ENCODE results near the gene HERPUD1. TPM values are rescaled to one million over a fixed set of nuclear protein-coding genes. Genes with fewer than 3 reads are reported as not detected.
A peak's percentile ranks its signal among the peaks of the same experiment; 100 is the strongest.

HERPUD1 gene
- total RNA-seq, 2 experiments from 2014 or later: 140 to 342 TPM

- H3K4me2 ChIP-seq (ENCODE audit: low read length): peak overlapping the region; percentile 86
- ChIA-PET CTCF (ENCODE audit: unreplicated experiment) (interaction anchor here (1.8 kb wide), 1 partner anchor 21 kb away, joined by 6 read pairs; the partner anchor contains the start of gene HERPUD1), POLR2A (interaction anchor here (0.6 to 13.5 kb wide), 12 partner anchors 8 to 479 kb away, joined by 3 to 256 read pairs (median 6); partner anchors contain the start of gene HERPUD1)
- peaks cover 59% of the 10 kb centered on the region for H3K4me1 ChIP-seq (ENCODE audit: insufficient read depth, low read length, poor library complexity, severe bottlenecking)
- no peaks in the 10 kb centered on the region for H3K9me2 ChIP-seq (ENCODE audit: insufficient read depth, low read length)
- no TSS peak for BruUV-seq (replicated peaks)
- H4K20me1 ChIP-seq (ENCODE audit: insufficient read depth, low read length): no peaks in the 10 kb centered on the region
- no peak for DNase-seq (ENCODE audit: low spot score)
- no peaks in the 10 kb centered on the region for H3K79me2 ChIP-seq (ENCODE audit: insufficient read depth, low read depth, low read length)
- peak overlapping the region; percentile 84 for H3K27ac ChIP-seq (ENCODE audit: low read depth, low read length, poor library complexity, severe bottlenecking)
- H2AFZ ChIP-seq (ENCODE audit: low read length): peak overlapping the region; percentile 62
- intact Hi-C loops (cut with micrococcal nuclease; ENCODE audit: unreplicated experiment): no loop called here
- no peaks in the 10 kb centered on the region for H3K36me3 ChIP-seq (ENCODE audit: insufficient read depth, low read length)
- no peaks in the 10 kb centered on the region for H3K9me3 ChIP-seq (ENCODE audit: low read length)
- no peak overlapping the region for H3K4me3 ChIP-seq (ENCODE audit: low read depth, low read length, poor library complexity, severe bottlenecking)
- TF ChIP-seq, protein P1, sequence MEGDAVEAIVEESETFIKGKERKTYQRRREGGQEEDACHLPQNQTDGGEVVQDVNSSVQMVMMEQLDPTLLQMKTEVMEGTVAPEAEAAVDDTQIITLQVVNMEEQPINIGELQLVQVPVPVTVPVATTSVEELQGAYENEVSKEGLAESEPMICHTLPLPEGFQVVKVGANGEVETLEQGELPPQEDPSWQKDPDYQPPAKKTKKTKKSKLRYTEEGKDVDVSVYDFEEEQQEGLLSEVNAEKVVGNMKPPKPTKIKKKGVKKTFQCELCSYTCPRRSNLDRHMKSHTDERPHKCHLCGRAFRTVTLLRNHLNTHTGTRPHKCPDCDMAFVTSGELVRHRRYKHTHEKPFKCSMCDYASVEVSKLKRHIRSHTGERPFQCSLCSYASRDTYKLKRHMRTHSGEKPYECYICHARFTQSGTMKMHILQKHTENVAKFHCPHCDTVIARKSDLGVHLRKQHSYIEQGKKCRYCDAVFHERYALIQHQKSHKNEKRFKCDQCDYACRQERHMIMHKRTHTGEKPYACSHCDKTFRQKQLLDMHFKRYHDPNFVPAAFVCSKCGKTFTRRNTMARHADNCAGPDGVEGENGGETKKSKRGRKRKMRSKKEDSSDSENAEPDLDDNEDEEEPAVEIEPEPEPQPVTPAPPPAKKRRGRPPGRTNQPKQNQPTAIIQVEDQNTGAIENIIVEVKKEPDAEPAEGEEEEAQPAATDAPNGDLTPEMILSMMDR (conservative IDR thresholded peaks at IDR 0.05; ENCODE audit: low read length): no peak
- TF ChIP-seq EZH2phosphoT487 (IDR thresholded peaks at IDR 0.05; ENCODE audit: borderline replicate concordance, low read depth, low read length): no peak
These were observed 21.8 kb upstream of the HERPUD1 start for GRCh38 chr16:56910112-56910511.

DNA sequence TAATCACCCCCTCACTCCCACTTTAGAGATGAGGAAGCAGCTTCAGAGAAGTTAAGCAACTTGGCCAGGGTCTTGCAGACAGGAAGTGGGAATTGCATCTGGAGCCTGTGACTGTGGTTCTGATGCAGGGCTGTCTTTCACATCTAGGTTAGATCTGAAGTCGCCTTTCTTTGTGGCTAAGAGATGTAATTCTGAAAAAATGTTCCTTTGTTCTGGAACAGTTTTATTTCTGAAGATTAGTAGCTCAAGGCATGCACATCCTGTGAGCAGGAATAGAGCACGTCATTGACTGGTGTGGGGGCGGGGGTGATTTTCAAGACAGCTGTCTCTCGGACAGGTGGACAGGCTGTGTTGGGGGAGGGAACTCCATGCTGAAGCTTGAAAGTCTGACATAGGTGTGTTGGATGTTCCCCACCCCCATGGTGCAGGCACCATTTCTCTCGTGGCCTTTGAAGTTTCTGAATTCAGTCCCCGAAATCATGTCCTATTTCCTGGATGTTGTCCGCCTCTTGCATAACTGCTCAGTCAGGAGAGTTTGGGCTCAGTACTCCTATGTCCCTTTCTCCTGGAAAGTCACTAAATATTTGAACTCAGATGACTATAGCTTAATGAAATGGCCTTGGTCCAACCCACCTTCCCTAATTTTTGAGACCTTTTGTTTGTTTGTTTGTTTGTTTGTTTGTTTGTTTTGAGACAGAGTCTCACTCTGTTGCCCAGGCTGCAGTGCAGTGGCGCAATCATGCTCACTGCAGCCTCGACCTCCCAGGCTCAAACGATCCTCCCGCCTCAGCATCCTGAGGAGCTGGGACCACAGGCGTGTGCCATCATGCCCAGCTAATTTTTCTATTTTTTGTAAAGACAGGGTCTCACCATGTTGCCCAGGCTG lies 21.0 kb upstream of the HERPUD1 start:
- peak overlapping the region; percentile 84 for H3K27ac ChIP-seq (ENCODE audit: low read depth, low read length, poor library complexity, severe bottlenecking)
- H4K20me1 ChIP-seq (ENCODE audit: insufficient read depth, low read length): no peaks in the 10 kb centered on the region
- no peaks in the 10 kb centered on the region for H3K36me3 ChIP-seq (ENCODE audit: insufficient read depth, low read length)
- DNase-seq (ENCODE audit: low spot score): peak; percentile 63
- peak overlapping the region; percentile 46 for H3K4me3 ChIP-seq (ENCODE audit: low read depth, low read length, poor library complexity, severe bottlenecking)
- H3K79me2 ChIP-seq (ENCODE audit: insufficient read depth, low read depth, low read length): no peaks in the 10 kb centered on the region
- H3K4me2 ChIP-seq (ENCODE audit: low read length): peak overlapping the region; percentile 86
- H3K9me3 ChIP-seq (ENCODE audit: low read length): no peaks in the 10 kb centered on the region
- CTCF ChIA-PET (ENCODE audit: unreplicated experiment): interaction anchor here (0.7 to 1.8 kb wide), 4 partner anchors 9 to 42 kb away, joined by 3 to 6 read pairs (median 3); partner anchors contain the start of gene HERPUD1
- no TSS peak for BruUV-seq (replicated peaks)
- intact Hi-C loops (cut with micrococcal nuclease; ENCODE audit: unreplicated experiment): loop anchor here (1.0 kb wide), 1 partner anchor 20 kb away; no protein-coding TSS in a partner anchor
- H3K4me1 ChIP-seq (ENCODE audit: insufficient read depth, low read length, poor library complexity, severe bottlenecking): peaks cover 67% of the 10 kb centered on the region
- H2AFZ ChIP-seq (ENCODE audit: low read length): peak overlapping the region; percentile 62
- POLR2A ChIA-PET: interaction anchor here (0.6 to 13.5 kb wide), 15 partner anchors 9 to 1023 kb away, joined by 3 to 256 read pairs (median 6); partner anchors contain the start of gene HERPUD1
- TF ChIP-seq, protein P1 (conservative IDR thresholded peaks at IDR 0.05; ENCODE audit: low read length): no peak
- no peak for TF ChIP-seq EZH2phosphoT487 (IDR thresholded peaks at IDR 0.05; ENCODE audit: borderline replicate concordance, low read depth, low read length)
- no peaks in the 10 kb centered on the region for H3K9me2 ChIP-seq (ENCODE audit: insufficient read depth, low read length)
